Astrocyte (in vitro differentiated cells and primary cell): ENCODE measurements around the gene OR4B1.

ENCODE experiments used
- CTCF ChIP-seq: IDR thresholded peaks from 2 replicates; pipeline ENCODE4 v1.5.1; 2011; ENCODE audit warnings: low read depth, mild to moderate bottlenecking, inconsistent platforms, low read length, moderate library complexity; ENCODE audit not compliant: insufficient read depth
- EZH2 ChIP-seq: IDR thresholded peaks from 2 replicates; pipeline ENCODE4 v1.6.1; 2012; ENCODE audit warnings: mild to moderate bottlenecking, low read length, inconsistent platforms; ENCODE audit not compliant: insufficient read depth

DNA sequence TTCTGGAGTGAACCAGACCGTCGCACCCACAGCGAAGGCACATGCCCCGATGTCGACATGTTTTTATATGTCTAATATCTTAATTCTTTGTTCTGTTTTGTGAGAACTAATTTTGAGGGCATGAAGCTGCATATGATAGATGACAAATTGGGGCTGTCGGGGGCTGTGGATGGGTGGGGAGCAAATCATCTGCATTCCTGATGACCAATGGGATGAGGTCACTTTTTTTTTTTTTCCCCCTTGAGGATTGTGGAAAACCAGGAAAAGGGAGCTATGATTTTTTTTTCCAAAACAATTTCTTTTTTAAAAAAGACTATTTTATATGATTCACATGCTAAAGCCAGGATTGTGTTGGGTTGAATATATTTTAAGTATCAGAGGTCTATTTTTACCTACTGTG is 49.2 kb upstream of the OR4B1 start:
- TF ChIP-seq CTCF: no peak
- no peak for TF ChIP-seq EZH2
